Right forelimb (tissue), 1 donor: ENCODE measurements around the gene TMC3.
A peak's percentile ranks its signal among the peaks of the same experiment; 100 is the strongest.
"Not testable (repeated sequence)": the region's sequence is repeated elsewhere in the genome, so short reads cannot be mapped to it uniquely, and the experiment has no call there.

Experiments used
- DNase-seq: peaks from one replicate; pipeline ENCODE4 v3.0.0-alpha.2; 2018

Gene TMC3

DNA sequence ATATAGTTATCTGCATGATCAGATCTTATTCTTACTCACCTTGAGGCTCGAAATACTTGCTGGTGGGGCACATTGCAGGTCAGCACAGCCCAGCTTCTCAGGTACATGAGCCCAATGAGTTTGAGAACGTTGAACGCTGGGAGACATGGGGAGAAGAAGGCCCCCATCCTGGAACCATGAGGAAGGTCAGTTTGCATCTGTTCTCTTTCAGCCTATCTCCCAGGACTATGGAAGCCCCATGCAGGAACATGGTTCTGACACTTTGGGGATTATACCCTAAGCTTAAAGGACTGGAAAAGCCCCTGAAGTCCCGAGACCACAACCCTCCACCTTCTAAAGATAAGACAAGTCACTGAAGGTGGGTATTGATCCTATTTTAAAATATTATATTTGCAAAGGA lies 32.7 kb downstream of the TMC3 start:
- DNase-seq, result no peak

DNA sequence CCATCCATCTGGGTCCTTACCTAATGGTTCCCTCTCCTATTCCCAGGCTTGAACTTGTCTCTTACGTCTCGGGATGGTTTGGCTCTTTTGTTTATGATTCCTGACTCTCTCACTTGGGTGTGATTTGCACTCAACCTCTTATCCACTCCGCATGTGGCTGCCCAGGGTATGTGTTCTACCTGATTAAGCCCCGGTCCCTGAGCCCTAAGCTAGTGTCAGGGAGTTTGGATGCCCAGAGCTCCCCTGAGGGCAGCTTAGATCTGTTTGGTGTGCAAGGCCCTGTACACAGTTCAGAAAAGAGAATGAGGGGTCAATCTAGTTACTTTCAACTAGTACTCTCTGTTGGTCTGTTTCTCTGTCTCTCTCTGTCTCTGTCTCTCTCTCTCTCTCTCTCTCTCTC lies 34.2 kb downstream of the TMC3 start:
- DNase-seq, result no peak

DNA sequence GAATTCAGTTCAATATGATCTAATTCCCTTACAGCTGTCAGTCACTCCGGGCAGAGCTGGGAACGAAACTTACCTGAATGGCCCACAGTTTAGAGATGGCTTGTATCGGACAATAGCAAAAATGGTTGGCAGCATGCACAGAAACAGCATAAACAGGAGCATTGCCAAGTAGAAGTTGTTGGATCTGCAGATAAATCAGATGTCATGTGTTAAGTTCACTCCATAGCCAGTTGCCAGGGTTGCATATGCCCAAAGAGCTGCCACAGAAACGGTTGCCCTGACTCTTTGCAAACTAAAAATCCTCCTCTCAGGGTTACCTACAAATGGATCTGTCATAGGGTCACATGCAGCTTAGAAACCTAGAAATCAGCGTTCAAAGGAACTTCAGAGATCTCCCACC lies 34.7 kb downstream of the TMC3 start:
- no peak for DNase-seq

DNA sequence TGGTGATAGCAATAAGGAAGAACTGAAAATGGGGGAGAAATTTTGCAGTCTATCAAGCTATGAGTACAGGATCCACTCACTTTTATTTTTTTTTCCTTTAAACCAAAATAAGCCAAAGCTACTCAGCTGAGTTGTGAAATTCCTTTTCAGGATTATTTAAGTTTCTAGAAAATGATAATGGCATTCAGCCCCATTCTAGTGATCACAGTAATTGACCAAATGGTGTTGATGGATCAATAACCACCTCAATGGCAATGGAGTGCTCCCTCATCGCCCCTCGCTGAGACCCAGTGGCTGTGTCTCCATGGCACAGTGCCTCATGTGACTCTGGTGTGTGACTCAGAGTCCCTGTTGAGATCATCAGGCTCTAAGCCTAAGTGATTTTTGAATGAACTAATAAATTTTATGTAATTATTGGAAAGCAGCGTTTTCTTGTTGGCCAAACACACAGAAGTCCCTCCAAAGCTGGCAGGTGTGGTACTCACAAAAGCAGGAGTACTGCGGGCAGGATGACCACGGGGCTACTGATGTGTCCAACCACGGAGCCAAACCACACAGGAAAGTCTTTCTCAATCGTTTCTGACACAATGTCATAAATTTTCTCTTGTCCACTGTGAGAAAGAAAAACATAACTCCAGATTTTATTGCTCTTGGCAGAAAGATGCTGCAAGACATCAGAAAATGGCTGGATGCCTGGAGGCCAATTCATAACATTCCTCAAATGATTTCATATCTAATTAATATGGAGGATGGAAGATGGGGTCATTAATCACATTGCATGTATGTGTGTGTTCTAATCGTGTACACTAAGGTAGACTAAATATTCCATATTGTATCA lies 35.6 kb downstream of the TMC3 start:
- no peak for DNase-seq

DNA sequence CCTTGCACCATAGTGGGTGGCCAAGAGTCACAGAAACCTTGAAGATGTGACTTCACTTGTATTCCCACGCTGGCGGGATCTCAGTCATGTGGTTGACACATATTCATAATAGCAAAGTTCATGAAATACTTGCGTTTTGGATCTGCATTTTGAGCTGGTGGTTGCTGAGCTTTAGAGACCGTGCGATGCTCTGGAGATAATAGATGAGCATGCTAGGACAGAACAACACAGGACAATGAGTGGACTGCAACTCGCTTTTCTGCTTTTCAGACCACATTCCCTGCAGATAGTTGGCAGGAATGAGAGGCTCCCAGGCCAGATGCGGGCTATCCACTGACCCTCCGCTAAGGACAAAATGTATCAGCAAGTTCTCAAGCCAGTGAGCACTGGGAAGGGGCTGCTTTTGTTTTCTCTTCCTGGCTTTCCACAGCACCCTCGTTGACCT lies 36.3 kb downstream of the TMC3 start:
- DNase-seq, result no peak

DNA sequence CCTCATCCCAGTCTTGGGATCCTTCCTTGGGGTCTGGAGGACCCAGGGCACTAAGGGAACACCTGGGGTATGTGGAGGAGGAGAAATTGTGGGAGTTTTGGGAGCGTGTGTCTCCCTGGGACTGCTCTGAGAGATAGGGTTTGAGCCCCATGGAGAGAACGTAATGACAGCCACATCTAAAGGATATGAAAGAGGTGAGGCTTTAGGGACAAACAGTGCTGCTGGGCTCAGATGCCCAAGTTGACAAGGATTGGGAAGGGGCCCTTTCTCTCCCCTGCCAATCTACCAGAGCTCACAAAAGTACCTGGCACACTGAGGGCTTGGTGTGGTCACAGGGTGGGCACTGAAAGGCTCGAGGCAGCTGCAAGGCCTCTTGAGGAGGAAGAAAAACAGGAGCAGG lies 36.8 kb downstream of the TMC3 start:
- no peak for DNase-seq

DNA sequence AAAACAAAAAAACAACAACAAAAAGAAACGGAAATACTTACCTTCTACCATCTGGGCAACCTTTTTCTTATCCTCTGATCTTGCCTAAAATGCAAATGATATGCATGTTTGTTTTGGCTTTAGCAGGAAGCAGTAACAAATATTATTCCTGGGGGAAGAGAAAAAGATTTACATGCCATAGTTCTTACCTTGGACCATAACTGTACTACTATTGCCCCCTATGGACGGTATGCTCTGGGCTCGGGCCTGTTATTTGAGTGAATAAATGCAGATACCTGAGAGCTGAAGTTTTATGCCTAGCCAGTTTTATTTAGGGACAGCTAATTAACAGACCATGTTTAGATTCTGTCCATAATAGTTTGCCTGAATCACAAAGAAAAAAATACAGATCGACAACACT lies 37.4 kb downstream of the TMC3 start:
- DNase-seq, result no peak

GRCh38 chr15:81335631-81336030 lies 38.4 kb downstream of the TMC3 start:
- DNase-seq, result no peak

DNA sequence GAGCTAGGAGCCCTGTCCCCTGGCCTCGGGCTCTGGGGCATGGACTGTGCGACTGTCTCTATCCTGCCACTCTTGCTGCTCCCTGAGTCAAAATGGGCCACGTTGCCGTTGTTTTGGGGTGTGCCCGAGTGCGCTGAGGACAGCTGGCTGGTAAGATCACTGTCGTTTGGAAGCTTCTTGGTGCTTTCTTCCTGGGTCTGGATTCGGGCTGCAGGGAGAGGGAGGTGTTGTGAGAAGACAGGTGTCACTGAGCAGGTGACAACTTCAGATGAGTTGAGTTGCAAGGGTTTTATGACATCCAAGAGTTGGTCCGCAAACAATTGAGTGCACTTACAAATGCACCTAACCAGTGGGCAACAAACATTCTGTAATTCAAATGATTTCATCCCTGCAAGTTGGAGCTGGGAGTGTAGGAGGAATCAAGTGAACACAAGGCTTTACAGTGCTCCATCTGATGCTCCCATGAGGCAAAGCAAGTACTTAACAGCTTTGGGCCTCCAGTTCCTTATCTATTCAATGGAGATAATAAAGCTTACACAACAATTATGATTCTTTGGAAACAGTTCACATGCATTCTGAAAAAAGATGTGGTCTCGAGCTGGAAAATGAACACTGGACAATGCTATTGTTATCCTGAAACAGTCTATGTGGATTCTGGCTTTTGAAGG lies 39.1 kb downstream of the TMC3 start:
- DNase-seq, result no peak

DNA sequence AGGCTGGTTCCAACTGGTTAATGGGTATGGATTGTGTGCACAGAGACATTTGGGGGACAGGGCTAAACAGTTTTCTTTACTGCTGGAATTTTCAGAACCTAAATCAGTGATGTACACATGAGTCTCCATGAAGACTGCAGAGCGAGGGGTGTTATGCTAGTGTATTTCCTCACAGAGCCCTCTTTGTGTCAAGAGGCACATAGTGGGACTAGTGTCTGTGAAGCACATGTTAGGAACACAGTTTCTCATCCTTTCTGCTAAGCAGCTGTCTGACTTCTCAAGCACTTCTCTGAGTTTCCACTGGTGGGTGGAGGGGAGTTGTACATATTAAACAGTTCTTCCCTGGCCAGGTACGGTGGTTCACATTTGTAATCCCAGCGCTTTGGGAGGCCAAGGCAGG lies 40.6 kb downstream of the TMC3 start:
- DNase-seq, result no peak

DNA sequence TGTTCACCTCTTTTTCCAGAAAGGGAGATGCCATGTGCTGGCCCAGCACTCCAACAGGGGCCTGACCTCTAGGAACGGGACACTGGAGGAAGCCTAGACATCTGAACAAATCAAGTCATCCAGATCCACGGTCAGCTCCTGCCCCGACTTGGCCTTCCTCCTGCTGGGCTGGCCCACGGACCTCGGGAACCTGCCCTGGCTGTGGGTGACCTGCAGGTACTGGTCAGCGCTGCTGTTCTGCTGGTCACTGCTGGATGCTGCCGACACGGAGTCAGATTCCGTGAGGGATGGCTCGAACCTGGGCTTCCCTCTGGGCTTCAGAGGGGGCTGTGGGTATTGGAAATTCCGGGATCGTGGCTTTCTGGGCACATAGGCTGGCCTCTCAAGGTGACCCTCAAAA lies 41.7 kb downstream of the TMC3 start:
- no peak for DNase-seq

DNA sequence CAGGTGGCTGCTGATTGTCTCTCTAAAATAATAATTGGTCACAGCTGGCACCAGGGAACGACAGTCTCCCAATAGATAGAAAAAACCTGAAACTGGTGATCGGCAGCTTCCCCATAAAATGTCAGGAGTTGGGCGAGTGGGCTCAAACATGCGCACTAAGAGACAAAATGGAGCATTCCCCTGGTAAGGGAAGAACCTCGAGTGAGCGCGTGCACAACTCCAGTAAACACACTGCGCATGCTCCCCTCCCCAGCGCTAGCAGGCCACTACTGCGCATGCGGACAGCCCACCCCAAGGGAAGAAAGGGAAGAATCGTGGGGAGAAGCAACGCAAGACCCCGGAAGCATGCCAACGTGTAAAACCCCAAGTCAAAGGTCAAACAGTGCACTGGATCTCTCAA lies 42.4 kb downstream of the TMC3 start:
- no peak for DNase-seq

DNA sequence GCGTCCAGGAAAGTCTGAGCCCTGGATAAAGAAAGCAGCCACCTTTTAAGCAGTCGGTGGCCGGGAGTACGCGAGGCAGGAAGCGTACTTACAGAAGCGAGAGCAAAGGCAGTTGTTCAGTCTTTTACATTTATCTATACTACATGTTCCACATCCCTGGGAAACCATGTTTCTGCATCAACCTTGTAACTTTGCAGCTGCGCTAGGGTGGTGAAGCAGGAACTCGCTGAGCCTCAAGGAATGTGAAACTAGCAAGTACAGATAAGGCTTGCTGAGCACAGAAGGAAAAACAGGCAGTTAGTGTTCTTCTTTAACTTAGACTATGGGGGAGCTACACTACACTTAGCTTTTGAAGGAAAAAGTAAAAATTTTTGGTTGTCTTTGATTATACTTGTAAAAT lies 42.9 kb downstream of the TMC3 start:
- DNase-seq, result not testable (repeated sequence)

- no peak for DNase-seq
These were observed 43.5 kb downstream of the TMC3 start for GRCh38 chr15:81330366-81331090.

DNA sequence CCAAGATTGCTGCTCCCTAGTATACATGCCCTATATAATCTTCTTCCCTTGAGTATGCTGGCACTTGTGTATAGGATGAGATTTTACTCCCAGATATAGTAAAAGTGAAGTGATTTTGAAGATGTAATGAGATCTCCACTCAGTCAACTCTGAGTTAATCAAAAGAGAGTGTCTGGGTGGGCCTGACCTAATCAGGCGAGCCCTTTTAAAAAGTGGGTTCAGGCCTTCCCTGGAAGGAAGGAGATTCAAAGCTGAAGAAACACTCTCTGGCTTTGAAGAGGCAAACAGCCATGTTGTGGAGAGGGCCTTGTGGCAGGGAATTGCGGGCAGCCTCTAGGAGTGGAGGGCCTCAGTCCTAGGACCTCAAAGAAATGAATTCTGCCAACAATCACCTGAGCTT lies 44.6 kb downstream of the TMC3 start:
- no peak for DNase-seq

- DNase-seq, result no peak
These were observed 46.5 kb downstream of the TMC3 start for GRCh38 chr15:81327516-81327915.

GRCh38 chr15:81326466-81327212 lies 47.4 kb downstream of the TMC3 start:
- no peak for DNase-seq

- DNase-seq, result peak; percentile 98
These were observed 49.8 kb downstream of the TMC3 start, which contains the start of gene STARD5 for GRCh38 chr15:81323944-81324881. TSS of gene STARD5 (minus strand) at chr15:81324141. CDS start at chr15:81324099, 42 bp downstream.

- DNase-seq, result no peak
These were observed 50.5 kb downstream of the TMC3 start for GRCh38 chr15:81323559-81323943.

- peak; percentile 15 for DNase-seq
These were observed 51.2 kb downstream of the TMC3 start for GRCh38 chr15:81322676-81323253.

DNA sequence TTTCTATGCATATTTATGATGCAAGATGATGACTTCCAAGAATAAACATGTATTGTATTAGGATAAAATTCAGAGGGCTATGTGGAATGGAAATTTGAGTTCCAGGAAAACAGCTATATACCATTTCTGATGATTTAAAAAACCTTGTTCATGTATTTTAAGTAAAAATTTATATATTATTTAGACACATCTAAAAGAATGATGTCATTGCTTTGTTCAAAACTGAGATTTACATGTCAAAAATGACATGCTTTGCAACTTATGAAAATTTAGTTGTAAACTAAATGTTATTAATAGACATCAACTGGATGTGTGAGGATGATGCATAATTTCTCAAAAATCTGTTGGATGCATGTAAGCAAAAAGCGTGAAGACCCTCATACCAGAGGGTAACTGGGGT lies 52.3 kb downstream of the TMC3 start:
- no peak for DNase-seq
